H7 (cell line): ENCODE results near the gene LBP. TPM values are rescaled to one million over a fixed set of nuclear protein-coding genes. Genes with fewer than 3 reads are reported as not detected.
"Not testable (repeated sequence)": the region's sequence is repeated elsewhere in the genome, so short reads cannot be mapped to it uniquely, and the experiment has no call there.

Source experiments
- DNase-seq: peaks from one replicate; pipeline ENCODE4 v3.0.0; 2012
- H3K27me3 ChIP-seq: 2 replicates; pipeline ENCODE4 v1.6.0; 2011; ENCODE audit warnings: mild to moderate bottlenecking, low read length; ENCODE audit not compliant: control insufficient read depth, insufficient read depth
- H3K36me3 ChIP-seq: replicated peaks from 2 replicates; pipeline ENCODE4 v1.5.1; 2011; ENCODE audit warnings: low read length; ENCODE audit not compliant: control insufficient read depth, insufficient read depth
- H3K4me3 ChIP-seq: 2 replicates; pipeline ENCODE4 v1.5.1; 2011; ENCODE audit warnings: low read depth, mild to moderate bottlenecking, control low read depth, low read length, moderate library complexity; ENCODE audit not compliant: insufficient read depth
- total RNA-seq: library from RNA; depleted of rRNA; stranded (reverse); fragments of >200 nt; shearing (Covaris generic); gene quantifications from 2 replicates; pipeline ENCODE4 v1.2.3, GENCODE V29; 2014

The LBP gene
- total RNA-seq, 1 experiment from 2014 or later = 0.21 TPM

DNA sequence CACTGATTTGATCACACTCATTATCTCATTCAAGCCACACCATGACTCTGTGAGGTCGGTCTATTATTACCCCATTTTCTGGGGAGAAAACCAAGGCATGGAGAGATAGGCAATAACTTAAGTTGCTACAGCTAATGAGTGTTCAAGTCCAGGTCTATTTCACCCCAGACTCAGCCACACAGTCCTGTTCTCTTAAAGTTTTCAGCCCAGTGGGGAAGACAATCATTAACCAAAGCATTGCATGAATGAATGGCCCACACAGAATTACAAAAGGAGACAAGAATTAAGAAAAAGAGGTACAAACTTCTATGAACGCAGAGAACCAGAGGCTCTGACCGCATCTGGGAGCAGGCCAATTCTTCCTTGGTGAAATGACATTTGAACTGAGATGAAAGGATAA, 35.2 kb upstream of the LBP start:
- H3K27me3 ChIP-seq = no peaks in the 10 kb centered on the region
- H3K36me3 ChIP-seq = no peaks in the 10 kb centered on the region
- no peak overlapping the region for H3K4me3 ChIP-seq
- DNase-seq = no peak

DNA sequence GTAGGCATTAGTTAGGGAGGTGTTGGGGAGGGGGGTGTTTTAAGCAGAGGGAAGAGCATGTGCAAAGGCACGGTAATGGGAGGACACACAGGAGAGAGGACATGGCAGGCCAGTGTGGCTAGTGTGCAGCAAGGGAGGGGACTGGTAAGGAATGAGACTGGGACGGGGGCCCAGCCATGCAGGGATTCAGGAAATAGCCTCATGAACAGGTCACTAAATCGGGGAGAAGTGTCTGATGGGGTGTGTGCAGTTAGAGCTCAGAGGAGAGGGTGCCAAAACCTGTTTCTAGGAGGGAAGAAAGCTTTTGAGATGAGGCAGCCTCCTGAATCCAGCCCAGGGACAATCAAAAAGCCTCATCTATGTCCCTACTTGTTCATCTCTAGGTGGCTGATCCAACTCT, 34.8 kb upstream of the LBP start:
- Histone ChIP-seq H3K4me3 (no peak overlapping the region), H3K36me3 (no peaks in the 10 kb centered on the region), H3K27me3 (no peaks in the 10 kb centered on the region)
- DNase-seq = no peak

DNA sequence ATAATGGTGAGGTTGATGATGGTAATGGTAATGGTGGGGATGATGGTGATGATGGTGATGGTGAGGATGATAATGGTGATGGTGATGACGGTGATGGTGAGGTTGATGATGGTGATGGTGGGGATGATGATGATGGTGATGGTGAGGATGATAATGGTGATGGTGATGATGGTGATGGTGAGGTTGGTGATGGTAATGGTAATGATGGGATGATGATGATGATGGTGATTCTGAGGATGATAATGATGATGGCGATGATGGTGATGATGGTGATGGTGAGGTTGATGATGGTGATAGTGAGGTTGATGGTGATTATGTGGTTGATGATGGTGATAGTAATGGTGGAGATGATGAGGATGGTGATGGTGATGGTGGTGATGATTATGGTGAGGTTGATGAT, 32.6 kb upstream of the LBP start:
- no peaks in the 10 kb centered on the region for H3K27me3 ChIP-seq
- H3K4me3 ChIP-seq = no peak overlapping the region
- DNase-seq = no peak
- H3K36me3 ChIP-seq = no peaks in the 10 kb centered on the region

DNA sequence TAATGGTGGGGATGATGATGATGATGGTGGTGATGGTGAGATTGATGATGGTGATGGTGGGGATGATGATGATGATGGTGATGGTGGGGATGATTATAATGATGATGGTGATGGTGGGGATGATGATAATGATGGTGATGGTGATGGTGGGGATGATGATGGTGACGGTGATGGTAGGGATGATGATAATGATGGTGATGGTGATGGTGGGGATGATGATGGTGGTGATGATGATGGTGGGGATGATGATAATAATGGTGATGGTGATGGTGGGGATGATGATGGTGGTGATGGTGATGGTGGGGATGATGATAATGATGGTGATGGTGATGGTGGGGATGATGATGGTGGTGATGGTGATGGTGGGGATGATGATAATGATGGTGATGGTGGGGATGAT, 31.9 kb upstream of the LBP start:
- not testable (repeated sequence) for H3K36me3 ChIP-seq, H3K27me3 ChIP-seq, H3K4me3 ChIP-seq, DNase-seq

DNA sequence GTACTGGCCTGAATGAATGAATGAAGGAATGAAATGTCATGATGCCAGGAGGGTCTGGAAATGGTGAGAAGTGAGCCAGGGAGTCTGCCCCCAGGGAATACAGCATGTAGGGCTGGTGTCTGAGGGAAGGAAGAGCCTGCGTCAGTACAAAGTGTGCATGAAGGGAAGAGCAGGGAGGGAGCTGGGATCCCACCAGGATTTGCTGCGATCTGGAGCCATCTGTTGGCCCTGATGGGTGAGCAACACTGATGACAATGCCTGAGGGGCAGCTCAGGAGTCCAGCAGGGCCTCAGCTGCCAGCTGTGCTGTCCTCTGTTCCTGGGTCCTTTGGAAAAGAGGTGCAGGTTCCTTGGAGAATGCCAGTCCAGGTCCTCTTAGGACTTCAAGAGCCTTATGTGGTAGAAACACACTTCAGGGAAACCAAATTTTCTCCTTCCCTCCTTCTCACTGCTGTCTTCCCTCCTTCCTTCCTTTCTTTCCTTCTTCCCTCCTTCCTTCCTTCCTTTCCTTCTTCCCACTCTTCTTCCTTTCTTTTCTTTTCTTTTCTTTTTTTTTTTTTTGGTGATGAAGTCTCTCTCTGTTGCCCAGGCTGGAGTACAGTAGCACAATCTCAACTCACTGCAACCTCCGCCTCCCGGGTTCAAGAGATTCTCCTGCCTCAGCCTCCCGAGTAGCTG, 30.9 kb upstream of the LBP start:
- H3K36me3 ChIP-seq = no peaks in the 10 kb centered on the region
- DNase-seq = no peak
- H3K4me3 ChIP-seq = no peak overlapping the region
- H3K27me3 ChIP-seq = no peaks in the 10 kb centered on the region

DNA sequence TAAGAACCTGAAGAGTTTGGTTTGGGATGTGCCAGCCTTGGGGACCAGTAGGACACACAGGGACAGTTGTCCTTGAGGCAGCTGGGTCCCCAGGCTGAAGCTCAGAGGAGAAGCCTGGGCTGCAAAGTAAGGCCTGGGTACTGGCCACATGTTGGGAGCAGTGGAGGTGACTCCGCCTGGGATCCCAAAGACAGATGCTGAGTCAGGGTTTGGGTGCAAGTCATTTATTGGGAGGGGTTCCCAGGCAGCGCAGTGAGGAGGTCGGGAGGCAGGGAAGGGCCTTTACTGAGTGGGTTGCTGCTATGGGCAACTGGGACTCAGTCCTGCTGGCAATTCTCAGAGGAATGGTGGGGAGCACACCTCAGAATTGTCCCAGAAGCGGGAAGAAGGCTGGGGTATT, 29.9 kb upstream of the LBP start:
- H3K27me3 ChIP-seq = no peaks in the 10 kb centered on the region
- H3K36me3 ChIP-seq = no peaks in the 10 kb centered on the region
- no peak for DNase-seq
- H3K4me3 ChIP-seq = no peak overlapping the region

DNA sequence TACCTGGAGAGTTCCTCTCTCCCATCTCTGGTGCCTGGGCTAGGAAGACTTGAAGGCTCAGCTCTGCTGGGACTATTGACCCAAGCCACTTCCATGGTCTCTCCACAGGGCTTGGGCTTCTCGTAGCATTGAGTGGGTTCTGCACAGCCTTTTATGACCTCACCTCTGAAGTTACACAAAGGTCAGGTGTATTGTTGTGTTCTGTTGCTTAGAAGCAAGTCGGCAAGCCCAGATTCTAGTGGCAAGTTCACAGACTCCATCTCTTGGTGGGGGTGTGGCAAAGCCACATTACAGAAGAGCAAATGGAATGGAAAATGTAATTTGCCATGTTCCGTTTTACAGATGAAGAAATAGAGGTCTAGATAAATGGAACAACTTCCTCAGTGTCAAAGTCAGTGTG, 28.9 kb upstream of the LBP start:
- Histone ChIP-seq H3K27me3 (no peaks in the 10 kb centered on the region), H3K36me3 (no peaks in the 10 kb centered on the region)
- no peak for DNase-seq

DNA sequence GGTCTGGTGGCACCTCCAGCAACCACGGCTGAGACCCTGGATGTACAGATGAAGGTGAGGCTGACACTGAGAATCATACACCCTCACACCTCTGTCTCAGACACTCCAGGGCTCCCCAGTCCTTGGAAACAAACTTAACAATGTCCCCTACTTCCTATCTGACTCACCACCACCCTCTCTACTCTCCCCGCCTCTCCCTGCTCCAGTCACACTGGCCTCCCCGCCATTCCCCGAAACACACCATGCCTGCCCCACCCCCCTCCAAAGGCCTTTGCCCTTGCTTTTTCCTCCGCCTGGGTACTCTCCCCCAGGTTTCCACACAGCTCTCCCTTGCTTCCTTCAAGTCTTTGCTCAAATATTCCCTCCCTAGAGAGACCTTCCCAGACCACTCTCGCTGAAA, 26.1 kb upstream of the LBP start:
- Histone ChIP-seq H3K4me3 (no peak overlapping the region), H3K36me3 (no peaks in the 10 kb centered on the region), H3K27me3 (no peaks in the 10 kb centered on the region; the same call in 1 of the 2 replicates)
- no peak for DNase-seq

More for the DNA sequence above, 28.9 kb upstream of the LBP start:
- H3K4me3 ChIP-seq = no peak overlapping the region

DNA sequence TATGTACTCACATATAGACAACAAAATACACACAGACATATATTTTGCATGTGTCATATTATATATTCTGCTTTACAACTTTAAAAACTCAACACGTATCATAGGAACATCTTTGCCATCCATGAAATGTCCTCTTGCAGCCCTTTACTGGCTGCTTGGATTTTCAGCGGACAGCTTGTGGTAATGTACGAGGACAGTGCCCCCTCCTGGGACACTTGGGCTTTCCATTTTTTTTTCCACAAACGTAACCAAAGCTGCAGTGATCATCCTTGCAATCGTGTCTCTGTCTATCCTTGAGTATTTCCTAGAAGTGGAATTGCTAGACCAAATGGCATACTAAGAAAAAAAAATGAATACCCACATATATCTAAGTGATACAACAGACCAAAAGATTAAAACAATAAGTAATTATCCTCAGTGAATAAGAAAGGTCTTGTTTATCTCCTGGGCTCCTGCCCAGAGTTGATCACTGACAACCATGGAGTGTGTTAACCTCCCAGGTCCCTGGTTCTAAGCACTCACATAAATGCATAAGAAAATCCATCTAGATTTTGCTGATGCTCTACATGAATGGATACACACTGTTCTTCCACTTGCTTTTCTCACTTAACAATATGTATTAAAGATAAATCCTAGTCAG, 24.2 kb upstream of the LBP start:
- Histone ChIP-seq H3K36me3 (no peaks in the 10 kb centered on the region), H3K27me3 (no peaks in the 10 kb centered on the region; the same call in 1 of the 2 replicates), H3K4me3 (no peak overlapping the region)
- peak; percentile 70 for DNase-seq

DNA sequence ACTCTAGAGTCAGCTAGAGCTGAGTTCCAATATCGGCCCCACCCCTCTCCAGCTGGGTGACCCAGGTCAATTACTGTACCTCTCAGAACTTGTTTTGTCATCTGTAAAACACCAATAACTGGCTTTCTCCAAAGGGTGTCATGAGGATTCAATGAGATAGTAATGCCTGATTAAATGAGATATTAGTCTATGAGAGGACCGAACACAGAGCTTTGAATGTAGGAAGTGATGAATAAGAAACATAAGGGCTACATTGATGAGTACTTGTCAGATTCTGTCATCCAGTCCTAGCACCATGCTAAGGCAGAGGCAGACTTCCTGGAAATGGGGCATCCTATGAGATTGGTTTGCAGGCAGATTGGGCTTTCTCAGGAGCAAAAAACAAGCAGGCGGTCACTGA, 22.1 kb upstream of the LBP start:
- Histone ChIP-seq H3K27me3 (no peaks in the 10 kb centered on the region; the same call in 1 of the 2 replicates), H3K4me3 (no peak overlapping the region), H3K36me3 (no peaks in the 10 kb centered on the region)
- DNase-seq = no peak

DNA sequence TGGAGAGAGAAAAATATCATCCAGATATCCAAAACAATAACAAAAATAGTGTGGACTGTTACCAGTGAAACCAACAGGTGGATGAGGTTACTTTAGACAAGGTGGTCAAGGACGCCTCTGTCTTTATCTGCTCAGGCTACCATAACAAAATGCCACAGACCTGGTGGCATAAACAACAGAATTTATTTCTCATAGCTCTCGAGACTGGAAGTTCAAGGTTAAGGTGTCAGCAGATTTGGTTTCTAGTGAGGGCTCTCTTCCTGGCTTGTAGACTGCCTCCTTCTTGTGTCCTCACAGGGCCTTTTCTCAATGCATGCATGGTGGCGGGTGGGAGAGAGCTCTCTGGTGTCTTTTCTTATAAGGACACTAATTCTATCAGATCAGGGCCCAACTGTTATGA, 21.1 kb upstream of the LBP start:
- no peak for DNase-seq
- Histone ChIP-seq H3K36me3 (no peaks in the 10 kb centered on the region), H3K27me3 (no peaks in the 10 kb centered on the region; the same call in 1 of the 2 replicates), H3K4me3 (no peak overlapping the region)

DNA sequence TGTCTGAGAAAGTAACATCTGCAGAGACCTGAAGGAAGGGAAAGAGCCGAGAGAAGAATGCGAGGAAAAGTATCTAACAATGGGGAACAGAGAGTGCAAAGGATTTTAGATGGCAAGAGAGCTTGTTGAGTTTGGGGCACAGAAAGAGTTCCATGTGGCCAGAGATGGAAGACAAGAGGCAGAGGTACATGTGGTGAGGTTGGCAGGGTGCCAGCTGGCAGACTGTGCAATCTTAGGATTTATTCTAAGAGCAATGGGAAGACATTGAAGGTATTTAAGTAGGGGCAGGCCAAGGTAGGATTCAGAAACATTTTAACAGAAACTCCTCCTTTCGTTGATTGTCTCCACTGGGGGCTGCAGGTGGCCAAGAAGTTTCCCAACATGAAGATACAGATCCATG, 20.4 kb upstream of the LBP start:
- H3K27me3 ChIP-seq = no peaks in the 10 kb centered on the region; the same call in 1 of the 2 replicates
- no peak overlapping the region for H3K4me3 ChIP-seq
- no peaks in the 10 kb centered on the region for H3K36me3 ChIP-seq
- no peak for DNase-seq

DNA sequence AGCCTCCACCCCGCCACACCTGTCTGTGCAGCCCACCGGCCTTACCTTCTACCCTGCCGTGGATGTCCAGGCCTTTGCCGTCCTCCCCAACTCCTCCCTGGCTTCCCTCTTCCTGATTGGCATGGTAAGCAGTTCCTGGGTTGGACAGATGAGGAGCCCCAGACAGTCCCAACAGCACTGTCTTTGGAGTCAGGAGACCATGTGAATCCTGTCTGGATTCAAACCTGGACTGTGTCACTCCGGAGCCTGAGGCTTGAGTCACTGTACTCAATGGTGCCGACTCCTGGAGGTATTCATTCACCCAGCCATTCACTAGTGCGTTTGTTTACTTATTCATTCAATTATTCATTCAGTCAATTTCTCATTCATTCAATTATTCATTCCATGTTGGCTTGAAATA, 20.0 kb upstream of the LBP start:
- Histone ChIP-seq H3K4me3 (no peak overlapping the region), H3K36me3 (no peaks in the 10 kb centered on the region), H3K27me3 (no peaks in the 10 kb centered on the region; the same call in 1 of the 2 replicates)
- no peak for DNase-seq

DNA sequence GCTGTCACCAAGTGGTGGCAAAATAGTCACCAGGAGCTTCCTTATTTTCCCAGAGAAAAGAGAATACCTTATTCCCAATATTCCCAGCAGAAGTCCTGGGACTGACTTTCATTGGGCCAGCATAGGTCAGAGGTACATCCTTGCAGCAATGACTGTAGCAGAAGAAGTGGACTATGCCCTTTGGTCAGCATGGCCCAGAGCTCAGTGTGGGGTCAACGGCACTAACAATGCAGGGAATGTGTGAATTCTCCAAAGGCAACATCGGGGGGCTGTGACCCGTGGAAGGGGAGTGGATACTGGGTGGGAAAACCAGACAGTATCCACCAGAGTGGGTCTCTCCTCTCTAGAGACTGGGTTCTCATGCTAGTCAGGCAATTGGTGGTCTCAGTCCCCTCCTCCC, 15.6 kb upstream of the LBP start:
- no peak for DNase-seq
- no peaks in the 10 kb centered on the region for H3K36me3 ChIP-seq
- H3K27me3 ChIP-seq = no peaks in the 10 kb centered on the region
- H3K4me3 ChIP-seq = no peak overlapping the region

DNA sequence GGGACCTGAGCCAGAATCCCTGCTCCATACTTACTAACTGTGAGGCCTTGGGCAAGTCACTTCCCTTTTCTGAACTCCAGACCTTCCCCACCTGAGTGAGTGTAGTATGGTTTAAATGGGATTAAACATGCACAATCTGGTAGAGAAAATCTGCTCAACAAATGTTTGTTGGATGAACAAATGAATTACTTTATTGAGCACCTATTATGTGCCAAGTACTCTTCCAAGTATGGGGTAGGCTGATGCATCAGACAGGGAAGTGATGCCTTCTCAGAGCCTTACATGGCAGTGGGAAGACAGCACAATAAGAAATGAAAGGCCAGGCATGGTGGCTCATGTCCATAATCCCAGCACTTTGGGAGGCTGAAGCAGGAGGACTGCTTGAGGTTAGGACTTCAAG, 15.0 kb upstream of the LBP start:
- H3K4me3 ChIP-seq = no peak overlapping the region
- no peaks in the 10 kb centered on the region for H3K27me3 ChIP-seq
- H3K36me3 ChIP-seq = no peaks in the 10 kb centered on the region
- no peak for DNase-seq
